NCI-H1105 treated with DMSO at 0.1 percent for 48 hours (cell line): ENCODE data around the gene IQCF2.
"Not testable (repeated sequence)": the region's sequence is repeated elsewhere in the genome, so short reads cannot be mapped to it uniquely, and the experiment has no call there.

Experiments used
- DNase-seq: peaks from one replicate; lab custom pipeline; 2025; lab: John Stamatoyannopoulos, UW

Gene IQCF2

DNA sequence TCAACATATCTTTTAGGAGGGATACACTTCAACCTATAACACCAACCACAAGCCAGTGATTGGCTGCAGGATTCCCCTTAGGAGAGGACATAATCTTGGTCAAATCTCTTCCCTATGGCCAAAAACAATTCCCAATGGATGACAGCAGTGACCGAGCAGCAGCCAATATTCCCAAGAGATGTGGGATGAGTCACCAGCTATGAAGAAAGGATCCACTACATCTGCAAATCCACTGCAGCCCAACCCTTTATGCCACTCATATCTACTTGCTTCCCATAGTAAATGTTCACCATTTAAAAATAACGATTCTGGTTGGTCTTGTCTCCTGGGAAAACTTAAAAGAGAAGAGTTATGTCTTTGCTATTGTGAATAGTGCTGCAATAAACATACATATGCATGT is 18.5 kb downstream of the IQCF2 start:
- DNase-seq, result no peak

DNA sequence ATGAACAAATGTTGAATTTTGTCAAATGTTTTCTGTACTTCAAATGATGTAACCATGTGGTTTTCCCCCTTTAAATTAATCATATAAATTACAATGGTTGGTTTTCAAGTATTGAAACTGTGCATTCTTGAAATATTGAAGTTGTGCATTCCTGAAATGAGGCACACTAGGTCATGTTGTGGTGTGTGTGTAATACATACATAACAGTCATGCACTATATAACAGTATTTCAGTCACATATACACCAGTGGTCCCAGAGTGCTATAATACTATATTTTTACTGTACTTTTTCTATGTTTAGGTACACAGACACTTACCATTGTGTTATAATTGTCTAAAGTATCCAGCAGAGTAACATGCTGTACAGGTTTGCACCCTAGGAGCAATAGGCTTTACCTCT is 25.0 kb downstream of the IQCF2 start:
- no peak for DNase-seq

DNA sequence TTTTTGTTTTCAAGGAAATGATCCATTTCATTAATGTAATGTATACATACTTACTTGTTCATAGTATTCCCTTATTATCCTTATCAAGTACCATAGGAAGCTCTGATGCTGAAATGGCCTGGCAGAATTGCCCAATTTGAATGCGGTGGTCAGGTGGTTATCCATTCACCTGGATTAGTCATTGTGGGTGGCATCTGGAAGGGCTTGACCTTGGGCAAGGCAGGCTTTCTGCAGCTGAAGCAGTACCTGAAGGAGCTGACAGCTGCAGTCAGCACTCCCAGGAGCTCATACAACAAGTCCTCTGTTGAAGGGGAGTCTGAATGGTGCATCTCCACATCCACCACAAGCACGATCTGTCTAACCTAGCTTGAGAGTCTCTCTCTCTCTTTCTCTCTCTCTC is 26.2 kb downstream of the IQCF2 start:
- DNase-seq, result no peak

DNA sequence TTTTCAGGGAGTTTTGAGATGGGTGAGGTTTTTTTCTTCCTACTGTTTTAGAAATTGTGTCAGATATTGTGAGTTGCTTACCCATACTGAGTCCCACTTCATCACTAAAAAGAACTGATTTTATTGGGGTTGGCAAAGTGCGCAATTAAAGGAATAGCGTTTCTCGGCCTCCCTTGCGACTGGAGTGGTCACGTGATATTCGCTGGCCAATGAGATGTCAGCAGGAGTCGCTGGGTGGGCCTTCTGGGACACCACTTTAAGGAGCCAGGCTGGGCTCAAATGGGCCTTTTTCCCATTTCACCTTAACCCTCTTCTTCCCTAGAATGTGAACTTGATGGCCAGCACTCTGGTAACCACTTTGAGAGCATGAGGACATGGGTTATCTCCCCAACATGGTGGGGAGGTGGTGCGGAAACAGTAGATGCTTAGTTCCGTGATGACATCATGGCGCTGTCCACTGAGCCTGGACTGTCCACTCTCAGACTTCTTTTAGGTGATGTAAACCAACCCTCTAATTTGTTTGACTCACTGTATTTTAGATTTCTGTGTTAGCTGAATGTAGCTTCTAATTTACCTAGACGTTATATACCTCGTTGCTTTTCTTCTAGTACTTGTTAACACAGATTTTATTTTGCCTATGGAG is 27.2 kb downstream of the IQCF2 start:
- no peak for DNase-seq

DNA sequence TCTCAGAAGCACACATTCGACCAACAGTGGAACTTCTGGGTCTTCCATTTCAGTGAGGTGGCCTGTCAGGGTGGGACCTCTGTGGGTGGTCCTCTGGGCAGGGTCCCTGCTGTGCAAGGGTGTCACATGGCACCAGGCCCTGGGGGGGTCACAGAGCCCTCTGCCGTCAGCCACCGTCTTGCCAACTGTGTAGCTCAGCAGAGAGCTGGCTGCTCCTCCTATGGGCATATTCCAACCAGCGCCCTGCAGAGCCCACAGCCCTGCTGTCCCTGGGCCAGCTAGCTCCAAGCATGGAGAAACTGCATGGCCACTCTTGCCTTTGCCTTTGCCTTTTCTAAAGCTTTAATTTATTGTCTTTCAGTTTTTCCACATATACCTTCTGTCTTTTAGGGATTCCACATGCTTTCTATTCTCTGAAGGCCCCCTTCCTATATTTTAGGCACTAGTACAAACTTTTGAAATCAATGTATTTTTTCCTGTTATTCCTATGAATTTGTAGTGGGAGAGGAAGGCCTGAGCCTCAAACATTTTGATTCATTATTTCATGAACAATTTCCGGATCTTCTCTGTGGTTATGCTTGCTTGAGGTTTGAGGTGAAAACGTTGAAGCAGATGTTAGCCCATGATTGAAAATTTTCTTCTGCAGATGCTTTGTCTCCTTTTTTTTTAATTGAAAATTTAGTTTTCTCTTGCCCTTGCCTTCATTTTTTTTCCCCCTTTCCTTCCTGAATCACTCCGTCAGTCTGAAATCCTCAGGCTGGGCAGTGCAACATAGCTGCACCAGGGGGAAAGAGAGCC is 30.0 kb downstream of the IQCF2 start:
- no peak for DNase-seq

DNA sequence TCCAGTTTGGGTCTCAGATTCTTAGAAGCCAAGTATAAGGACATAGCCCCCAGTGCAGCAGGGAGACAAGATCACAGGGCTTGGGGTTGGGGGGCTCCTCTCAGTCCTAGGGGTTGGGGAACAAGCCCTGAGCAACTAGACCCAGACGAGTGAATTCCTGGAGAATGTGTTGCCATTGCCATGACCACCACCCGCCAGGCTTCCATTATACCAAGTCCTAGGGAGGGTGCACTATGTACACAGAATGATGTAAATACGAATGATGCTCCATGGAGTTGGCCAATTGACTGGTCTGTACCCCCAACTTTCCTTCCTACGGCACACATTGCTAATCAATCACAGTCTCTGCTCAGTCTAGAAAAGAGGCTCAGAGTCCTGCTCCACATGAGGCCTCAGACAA is 33.0 kb downstream of the IQCF2 start:
- DNase-seq, result no peak

DNA sequence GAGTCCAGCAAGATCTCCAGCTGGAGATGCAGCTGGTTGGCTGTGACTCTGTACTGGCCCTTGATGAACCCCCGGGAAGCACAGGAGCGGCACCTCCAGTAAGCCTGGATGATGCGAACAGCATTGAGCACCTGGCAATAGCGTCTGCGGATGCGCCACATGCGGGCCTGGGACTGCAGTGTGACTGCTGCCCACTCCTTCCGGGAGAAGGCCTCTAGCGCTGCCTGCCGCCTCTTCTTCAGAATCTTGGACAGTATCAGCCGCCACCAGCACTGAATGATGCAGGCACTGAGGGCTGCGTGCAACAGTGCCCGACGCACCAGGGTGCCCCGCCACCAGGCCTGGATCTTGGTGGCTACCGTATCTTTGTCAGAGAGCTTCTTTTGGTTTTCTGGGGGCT is 33.5 kb downstream of the IQCF2 start:
- no peak for DNase-seq

DNA sequence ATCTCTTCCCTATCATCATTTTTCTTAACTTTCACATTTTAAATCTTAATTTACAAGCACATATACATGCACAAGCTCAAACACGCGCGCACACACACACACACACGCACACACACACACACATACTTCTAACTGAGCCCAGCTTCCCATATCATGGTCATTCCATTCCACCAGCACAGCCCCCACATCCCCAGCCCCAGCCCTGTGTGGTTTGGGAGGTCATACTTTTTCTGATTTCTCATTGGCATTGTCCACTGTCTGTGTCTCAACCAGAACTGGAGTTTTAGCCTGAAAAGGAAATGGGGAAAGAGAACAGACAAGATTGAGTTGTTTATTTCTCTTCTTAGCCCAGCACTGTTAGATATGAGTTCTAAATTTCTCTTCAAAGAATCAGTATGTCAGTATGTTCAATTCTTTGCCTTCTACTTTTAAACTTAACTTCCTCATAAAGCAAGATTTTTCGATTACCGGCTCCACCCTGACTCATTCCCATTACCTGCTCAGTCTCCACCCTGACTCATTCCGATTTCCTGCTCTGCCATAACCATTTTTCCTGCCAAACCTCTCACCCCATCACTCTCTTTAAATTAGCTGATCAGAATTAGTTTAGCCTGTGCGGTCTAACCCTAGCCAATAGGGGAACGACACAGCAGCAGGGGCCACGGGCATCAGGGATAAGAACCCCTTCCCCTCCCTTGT is 35.3 kb downstream of the IQCF2 start:
- no peak for DNase-seq

DNA sequence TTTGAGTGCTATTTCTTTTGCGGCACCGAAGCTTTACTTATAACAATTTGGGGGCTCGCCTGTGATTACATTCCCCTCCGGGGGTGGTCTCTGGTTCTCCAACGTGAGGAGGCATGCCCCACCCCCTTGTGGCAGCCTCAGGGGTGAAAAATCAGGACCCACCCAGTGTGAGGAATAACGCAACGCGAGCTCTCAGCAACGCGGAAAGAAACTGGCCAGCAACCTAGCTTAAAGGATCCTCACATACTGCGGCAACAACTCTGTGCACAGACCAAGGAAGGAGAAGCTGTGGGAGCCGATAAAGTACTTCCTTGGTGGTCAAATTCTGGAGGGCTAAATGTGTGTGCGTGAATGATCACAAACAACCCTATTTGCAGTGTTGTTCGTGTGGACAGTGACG is 36.0 kb downstream of the IQCF2 start:
- no peak for DNase-seq

DNA sequence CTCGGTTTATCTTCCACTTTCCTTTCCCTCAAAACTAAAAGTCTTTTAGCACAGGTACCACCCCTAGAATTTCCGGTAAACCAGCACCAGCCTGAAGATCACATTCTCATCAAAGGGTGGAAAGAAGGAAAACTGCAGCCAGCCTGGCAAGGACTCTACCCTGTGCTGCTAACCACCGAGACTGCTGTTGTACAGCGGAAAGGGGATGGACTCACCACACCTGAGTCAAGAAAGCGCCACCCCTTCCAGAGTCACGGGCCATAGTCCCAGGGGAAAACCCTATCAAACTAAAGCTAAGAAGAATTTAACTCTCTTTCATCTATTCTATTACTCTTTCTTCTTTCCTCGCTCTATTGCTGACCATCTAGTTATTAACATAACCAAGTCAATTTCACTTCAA is 38.6 kb downstream of the IQCF2 start:
- not testable (repeated sequence) for DNase-seq

DNA sequence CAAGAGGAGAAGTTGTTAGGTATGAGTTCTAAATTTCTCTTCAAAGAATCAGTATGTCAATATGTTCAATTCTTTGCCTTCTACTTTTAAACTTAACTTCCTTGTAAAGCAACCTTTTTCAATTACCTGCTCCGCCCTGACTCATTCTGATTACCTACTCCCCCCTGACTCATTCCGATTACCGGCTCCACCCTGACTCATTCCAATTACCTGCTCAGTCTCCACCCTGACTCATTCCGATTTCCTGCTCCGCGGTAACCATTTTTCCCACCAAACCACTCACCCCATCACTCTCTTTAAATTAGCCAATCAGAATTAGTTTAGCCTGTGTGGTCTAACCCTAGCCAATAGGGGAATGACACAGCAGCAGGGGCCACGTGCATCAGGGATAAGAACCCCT is 40.9 kb downstream of the IQCF2 start:
- DNase-seq, result not testable (repeated sequence)

DNA sequence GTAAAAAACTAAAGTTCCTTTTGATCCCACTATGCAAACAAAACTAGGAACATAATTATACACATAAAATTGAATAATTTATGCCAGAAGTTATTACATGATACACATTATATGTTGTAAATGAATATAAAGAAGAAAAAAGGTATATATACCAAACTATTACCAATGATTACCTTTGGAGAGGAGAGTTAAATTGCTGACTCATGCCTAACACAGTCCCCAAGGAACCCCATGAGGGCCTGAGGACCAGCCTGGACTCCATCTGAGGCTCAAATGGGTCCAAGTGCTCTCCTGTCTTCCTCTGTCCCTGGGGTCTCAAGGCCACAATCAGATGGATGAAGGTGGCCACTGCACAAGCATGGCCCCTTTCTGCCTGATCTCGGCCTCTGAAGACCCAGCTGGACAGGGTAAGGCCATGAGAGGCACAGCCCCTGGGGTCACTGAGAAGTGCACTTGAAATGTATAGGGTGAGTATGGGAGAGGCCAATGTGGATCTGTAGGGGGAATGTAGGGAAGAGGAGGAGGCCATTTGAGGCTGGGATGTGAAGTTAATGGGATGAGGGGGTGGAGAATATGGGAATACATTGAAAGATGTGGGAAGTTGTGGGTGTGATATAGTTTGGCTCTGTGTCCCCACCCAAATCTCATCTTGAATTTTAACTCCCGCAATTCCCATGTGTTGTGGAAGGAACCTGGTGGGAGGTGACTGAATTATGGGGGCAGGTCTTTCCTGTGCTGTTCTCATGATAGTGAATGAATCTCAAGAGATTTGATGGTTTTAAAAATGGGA is 42.8 kb downstream of the IQCF2 start:
- DNase-seq, result no peak

DNA sequence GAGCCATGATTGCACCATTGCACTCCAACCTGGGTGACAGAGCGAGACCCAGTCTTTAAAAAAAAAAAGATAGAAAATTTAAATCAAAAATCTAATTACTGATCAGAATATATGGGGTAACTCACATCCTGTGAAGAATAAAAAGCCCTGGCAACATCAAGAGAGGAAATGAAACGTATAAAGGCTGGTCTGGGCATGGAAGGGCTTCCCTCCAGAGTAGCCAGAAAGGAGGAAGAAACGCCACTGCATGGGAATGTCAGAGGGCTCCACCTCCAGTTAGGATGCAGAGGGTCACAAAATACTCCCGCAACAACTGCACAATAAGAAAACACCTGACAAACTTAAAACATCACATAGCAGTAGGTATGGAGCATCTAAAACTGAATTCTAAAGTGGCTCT is 46.6 kb downstream of the IQCF2 start:
- no peak for DNase-seq
